Stimulated activated CD8-positive, alpha-beta memory T cell treated with anti-CD3 and anti-CD28 coated beads, Interleukin-2, amount 100 ng/mL, for 48 hours (primary cell): Measurements from ENCODE around the gene CHST13.
"Not testable (repeated sequence)": the region's sequence is repeated elsewhere in the genome, so short reads cannot be mapped to it uniquely, and the experiment has no call there.

Source experiments
- DNase-seq, 2 donors: peaks; one replicate each; pipeline ENCODE4 v3.0.0-alpha.2; 2020; ENCODE audit warnings: low read depth in 2 of 2

Gene CHST13

DNA sequence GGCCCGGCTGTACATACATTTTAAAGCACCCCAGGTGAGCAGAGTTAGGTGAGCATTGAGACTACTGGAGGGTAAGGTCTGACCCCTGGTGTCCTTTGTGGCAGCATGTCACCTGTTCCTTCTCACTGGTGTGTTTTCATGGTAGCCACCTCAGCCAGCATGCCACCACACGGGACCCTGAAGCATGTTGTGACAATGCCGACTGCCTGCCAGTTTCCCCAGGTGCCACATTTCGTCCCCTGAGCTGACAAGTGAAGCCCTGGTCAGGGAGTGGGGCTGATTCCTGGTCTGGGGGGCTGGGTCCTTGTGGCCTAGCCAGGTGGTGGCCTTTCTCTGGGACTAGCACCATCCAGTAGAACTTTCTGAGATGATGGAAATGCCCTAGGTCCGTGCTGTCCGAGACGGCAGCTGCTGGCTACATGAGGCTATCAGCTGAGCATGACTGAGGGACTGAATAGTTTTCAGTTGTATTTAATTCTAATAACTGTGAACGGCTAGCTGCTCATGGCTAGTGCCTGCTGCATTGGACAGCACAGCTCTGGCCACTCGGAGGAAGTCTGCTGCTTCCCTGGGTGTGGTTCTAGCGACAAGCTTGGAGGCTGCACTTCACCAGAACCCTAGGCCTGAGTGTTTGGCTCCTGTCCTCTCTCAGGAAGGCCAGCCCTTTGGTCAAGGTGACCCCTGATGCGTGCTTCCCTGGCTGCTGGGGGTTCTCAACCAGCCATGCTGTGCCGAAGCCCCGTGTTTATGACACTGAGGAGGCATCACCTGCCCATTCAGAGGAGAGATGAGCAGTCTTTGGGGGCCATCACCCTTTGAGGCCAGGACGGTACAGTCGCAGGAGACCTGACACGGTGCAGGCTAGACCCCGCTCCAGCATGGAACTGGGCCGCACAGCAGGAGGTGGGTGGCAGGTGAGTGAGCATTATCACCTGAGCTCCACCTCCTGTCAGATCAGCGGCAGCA is 30.9 kb downstream of the CHST13 start:
- no peak for DNase-seq

DNA sequence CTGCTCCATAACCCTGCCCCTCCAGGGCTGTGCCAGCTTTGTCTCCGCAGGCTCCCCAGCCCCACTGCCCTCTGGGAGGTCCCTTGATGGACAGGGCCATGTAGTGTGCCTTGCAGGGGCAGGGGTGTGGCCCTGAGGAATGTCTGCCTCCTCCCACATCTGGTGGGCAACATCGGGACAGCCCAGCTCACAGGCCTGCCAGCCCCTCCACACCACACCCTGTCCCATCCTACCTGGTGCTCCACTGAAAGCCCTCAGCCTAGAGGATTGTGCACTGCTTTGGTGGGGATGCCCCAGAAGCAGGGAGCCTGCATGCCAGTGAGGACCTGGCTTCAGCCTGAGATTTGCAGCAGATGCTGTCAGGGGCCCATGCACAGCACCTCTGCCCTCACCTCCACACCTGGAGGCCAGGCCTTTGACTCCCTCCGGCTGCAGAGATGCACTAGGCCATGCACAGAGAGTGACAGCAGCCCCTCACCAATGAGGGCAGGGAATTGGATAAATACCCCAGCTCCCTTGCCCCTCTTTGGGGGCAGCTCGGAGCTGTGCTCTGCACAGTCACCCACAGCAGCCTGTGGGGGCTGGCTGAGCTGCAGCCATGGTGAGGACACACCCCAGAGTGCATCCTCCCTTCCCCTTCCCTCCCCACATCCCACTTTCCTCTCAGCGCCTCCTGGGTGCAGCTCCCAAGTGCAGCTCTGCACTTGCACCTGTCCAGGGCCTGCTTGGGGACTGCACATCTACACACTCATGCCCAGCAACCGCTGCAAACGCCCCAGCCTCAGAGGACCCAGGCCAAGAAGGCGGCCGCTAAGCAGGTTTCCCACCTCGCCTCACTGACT is 32.1 kb downstream of the CHST13 start:
- DNase-seq, result no peak

DNA sequence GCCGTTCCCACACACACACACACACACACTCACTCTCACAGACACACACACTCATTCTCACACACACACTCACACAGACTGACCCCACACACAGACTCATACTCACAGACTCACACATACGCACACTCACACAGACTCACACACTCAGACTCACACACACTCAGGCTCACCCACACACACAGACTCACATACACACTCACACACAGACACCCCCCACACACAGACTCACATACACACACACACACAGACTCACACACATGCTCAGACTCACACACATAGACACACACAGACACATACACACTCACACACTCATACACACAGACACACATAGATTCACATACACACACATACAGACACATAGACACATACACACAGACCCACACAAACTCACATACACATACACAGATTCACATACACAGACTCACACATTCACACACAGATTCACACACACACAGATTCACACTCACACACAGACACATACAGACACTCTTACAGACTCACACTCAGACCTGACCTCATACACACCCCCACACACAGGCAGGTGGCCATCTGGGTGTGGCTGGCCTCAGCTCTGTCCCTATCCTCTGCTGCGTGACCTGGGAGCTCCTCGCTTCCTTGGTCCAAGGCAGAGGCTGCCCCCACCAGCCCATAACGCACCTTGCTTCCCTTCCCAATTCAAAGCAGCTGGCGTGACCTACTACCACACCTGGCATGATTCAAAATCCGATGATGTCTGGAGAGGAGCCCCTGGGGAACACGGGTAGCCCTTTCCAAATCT is 32.9 kb downstream of the CHST13 start:
- no peak for DNase-seq

DNA sequence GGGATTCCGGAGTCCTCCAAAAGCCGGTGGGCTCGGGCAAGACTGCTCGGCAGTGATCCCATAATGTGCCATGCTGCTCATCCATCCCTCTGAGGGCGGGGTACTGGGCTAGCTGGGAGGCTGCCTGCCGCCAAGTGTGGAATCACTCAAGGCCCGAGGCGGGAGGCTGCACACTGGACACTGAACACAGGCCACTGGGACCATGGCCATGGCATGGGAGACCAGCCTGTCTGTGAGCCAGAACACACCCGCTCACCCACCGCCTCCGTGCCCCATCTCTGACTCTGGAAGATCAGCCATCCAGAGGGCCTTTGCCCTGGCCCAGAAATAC is 33.4 kb downstream of the CHST13 start:
- no peak for DNase-seq

DNA sequence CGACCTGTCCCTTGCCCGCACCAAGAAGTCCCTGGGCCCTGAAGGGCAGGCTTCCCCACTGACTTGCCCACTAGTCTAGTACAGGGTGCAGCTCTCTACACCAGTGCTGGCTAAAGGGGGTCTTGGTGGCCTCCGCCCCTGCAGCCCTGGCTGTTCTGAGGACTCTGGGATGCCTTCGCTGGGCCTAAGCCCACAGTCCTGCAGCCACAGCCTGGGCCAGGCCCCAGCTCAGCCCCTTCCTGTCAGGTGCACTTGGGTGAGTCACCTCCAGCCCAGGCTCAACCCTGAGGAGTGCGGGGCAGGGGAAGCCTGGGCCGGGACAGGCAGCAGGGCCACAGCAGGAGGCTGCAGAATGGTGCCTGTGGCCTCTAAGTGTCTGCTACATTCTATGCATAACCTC is 33.8 kb downstream of the CHST13 start:
- no peak for DNase-seq

DNA sequence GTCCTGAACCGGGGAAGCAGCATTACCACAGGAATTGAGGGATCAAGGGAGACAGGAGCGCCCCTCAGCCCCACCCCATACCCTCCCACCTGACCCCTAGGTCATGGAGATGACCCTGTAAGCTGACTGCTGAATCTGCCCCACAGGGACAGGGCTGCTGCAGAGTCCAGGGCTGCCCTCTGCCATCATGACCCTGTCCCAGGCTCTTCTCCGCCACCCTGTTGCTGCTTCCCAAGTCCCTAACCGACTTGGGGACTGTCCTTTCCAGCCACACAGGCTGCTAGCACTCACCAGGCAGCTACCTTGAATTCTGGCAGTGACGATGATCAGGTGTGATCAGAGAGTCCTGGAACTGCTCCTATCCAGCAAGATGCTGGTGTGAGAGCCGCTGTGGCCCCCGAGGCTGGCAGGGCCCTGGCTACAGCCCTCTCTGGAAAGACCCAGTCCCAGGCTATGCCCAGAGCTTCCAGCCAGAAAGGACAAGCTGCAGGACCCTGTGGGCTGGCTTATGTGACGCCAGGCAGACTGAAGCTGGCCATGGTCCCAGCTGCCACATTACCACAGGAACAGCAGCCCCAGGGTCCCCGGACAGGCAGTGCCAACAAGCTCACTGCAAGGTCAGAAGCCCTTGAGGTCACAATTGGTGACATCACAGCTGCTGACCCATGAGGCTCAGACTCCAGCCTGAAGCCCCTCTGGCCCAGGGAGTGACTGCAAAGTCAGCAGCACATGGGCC is 34.5 kb downstream of the CHST13 start, which contains the start of gene C3orf22:
Gene C3orf22 (minus strand): TSS at position 597 of the 736 bp plus-strand sequence. CDS start 5,542 bp downstream, outside the sequence.
- no peak for DNase-seq

DNA sequence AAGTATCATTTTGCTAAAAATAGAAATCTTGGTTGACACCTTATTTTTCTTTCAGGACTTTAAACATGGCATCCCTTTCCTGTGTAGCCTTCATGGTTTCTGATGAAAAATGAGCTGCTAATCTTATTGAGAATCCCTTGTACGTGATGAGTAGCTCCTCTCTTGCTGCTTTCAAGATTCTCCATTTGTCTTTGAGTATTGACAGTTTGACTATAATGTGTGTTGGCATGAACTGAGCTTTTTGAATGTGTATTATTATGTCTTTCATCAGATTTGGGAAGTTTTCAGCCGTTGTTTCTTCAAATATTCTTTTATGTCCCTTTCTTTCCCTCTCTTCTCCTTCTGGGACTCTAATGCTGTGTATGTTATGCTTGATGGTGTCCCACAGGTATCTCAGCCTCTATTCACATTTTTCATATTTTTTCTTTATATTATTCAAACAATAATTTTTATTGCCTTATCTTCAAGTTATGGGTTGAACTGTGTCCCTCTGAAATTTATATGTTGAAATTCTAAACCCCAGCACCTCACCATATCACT is 38.9 kb downstream of the CHST13 start:
- DNase-seq, result no peak

DNA sequence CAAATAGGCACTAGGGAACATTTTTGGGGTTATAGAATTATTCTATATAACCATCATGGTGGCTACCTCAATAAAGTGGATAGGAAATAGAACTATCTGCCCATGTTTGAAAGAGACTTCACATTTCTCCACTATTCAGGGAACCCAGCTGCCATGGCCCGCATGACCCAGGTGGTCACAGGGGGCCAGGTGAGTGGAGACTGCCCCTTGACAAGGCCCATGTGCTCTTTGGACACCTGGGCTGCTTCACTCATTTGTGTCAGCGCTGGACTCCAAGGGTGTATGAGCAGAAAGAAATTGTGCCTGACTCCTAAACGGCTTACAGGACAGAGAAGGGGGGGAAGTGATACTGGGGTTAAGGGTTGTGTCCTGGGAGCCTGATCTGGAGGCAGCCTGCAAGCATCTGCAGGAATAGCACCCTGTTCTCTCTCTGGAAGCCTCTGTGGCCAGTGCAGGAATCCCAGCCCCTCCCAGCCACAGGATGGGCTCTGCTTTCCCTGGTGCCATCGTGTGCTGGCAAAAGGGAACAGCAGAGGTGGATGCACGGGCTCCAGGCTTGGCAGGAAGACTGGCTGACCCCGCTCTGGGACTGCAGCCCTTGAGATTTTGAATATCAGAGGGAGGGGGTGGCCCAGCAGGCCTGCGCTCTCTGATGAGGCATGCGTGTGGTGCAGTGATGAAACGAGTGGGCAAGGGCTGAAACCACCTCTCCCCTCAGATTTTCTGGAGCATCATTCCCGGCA is 43.9 kb downstream of the CHST13 start:
- DNase-seq, result no peak

DNA sequence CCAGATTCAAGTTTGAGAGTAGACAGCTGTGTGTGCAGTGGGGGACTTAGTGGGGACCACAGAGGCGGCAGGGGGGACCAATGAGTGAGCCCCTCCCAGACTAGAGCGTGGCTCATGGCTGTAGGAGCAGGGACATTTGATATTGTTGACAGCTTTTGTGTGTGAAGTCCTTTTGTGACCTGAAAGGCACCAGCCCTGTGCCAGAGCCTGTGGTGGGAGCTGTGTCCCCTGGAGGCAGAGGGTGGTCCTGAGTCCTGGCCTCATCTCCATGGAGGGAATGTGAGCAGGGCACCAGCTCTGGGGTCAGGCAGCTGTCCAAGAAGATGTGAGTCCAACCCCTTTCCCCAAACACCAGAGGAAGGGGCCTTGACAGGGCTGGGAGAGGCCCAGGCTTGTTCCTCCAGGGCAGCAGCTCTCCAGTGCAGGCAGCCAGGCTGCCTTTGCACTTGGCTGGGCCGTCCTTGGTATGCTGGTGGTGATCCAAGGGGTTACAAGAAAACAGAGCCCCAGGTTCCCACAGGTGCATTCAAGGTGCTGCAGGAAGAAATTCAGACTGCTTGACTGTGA is 44.9 kb downstream of the CHST13 start:
- no peak for DNase-seq

DNA sequence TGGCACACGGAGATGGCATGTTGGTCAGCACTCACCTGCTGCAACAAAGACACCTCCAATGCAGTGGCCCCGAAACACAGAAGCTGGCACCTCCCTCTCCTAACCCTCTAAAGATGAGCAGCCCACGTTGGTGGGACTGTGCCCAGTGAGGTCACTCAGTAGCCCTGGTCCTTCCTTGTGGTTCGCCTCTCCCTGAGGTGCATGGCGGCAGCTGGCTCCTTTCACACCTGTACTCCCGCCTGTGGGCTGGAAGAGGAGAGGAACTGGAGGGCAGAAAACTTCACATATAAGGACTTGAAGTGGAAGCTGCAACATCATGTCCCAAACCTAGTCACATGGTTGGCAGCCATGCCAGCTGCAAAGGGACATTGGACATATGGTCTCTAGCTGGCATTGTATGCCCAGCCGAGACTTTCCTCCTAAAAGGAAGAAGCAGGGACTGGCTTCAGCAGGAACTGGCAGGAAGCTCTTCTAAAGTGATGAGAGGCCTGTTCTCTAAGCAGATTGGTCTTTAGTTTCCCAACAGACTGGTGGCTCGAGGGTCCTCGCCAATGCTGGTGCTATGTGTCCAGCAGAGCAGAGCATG is 45.5 kb downstream of the CHST13 start:
- no peak for DNase-seq

DNA sequence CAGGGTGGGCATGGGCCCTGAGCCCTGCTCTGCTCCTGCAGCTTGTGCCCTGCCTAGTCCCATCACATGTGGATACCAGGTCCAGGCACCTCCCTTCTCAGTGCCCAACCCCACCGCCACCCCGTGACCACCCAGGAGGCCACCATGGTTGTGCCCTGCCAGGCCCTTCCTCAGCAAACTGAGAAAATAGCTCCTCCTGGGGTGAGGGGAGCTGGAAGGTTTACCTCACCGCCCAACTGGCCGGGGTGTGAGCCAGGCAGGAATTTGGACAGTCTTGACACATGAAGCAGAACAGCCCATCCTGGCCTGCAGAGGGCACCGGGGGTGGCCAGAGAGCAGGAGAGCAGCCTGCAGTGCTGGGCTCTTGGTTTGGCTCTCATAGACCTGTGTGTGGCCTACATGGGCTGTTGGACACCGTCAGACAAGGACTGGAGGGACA is 46.2 kb downstream of the CHST13 start:
- DNase-seq, result no peak

DNA sequence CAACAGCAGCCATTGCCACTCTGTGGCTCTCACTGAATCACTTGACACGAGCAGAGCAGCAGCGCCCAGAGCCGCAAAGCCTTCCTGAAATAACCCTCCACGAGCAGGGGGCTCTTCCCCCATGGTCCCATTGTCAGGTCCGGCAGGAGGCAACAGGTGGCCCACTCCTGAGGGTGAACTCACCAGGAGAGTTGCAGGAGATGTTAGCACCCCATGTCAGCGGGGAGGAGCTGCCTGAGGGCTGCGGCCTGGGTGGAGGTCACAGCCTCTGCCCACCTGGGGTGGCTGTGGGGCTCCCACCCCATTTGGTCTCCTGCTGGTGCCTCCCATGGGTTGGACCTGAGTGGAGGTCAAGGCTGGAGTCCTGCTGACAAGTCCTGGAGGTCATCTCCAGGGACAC is 47.1 kb downstream of the CHST13 start:
- DNase-seq, result no peak

DNA sequence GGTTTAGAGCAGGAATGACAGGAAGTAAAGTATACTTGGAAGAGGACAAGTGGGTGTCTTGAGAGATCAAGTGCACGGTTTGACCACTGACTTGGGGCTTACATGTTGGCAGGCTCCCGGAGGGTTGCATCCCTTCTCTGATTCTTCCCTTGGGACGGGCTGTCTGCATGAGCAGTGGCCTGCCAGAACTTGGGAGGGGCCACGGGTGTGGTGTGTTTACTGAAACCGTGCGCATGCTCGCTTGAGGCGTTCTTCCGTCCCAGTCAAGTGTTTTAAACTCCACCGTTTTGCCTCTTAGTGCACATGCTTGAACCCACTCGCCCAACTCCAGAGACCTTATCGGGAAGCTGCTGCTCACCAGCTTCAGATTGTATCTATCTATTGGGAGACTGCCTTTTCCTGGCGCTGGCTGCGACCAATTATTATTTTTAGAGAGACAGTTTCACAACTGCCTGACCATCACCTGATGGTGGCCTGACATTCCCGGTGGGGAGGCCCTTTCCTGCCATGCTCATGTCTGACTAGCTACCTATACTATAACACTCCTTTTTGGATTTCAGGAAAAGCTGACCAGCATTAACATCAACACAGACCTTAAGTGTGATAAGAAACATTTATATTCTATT is 49.6 kb downstream of the CHST13 start:
- no peak for DNase-seq

DNA sequence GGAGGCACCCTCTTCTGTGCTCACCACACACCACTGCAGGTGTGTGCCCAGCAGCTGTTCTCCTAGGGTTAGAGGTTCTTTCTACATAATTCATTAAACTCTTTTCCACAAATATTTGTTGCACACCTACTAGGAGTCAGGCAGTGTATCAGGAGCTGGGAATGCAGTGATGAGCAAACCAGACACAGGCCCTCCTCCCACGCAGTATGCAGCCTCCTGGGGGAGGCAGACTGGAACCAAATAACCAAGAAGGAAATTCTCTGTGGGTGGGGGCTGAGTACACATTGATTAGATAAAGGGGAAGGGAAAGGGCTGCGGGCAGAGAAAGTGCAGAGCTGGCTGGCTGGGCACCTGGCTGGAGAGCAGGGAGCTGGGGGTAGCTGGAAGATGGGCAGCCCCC is 53.3 kb downstream of the CHST13 start:
- DNase-seq, result no peak

DNA sequence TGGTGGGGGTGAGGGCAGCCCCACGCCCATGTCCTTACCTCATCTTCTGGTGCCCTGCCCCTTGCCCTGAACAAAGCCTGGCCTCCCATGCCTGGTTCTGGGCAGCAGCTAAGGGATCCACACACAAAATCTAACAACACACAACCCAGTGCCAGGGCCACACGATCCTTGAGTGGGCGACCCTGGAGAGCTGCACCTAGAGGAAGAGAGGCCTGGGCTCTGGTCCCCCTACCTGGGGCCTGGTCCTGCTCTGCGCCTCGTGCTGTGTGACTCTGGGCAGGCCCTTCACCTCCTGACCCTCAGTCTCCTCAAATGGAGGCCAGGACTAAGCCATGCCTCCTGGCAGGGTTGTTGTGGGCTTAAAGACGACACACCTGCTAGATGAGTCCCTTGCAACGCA is 54.7 kb downstream of the CHST13 start:
- DNase-seq, result no peak

DNA sequence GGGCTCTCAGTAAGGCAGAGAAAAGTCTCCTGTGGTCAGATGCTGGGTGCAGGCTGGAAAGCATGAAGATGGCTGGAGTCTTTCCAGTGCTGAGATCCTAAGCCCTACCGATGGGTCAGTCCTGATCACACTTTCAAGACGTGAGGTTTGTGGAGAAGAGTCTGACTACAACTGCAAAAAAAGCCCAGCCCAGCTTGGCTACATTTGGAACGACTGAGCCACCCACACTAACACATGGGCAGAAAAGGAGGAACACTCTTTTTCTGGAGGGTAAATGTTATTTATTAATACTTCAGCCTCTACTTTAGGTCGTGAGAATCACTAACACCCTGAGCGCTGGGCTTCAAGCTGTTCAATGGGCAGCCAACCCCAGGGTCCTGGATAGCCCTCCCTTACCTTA is 56.8 kb downstream of the CHST13 start:
- no peak for DNase-seq

DNA sequence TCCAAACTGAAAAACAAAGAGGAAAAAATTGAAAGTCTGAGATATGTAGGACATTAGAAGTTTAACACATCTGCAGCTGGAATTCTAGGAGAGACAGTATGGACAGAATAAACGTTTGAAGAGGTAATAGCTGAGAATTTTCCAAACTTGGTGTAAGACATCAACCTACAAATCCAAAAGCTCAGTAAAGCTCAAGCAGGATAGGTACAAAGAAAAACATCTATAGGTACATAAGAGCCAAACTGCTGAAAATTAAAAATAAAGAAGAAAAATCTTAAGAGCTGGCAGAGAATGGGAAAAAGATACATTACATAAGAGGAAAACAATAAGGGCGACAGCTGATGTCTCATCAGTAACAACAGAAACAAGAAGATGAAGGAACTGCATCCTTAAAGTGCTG is 57.6 kb downstream of the CHST13 start:
- DNase-seq, result no peak

DNA sequence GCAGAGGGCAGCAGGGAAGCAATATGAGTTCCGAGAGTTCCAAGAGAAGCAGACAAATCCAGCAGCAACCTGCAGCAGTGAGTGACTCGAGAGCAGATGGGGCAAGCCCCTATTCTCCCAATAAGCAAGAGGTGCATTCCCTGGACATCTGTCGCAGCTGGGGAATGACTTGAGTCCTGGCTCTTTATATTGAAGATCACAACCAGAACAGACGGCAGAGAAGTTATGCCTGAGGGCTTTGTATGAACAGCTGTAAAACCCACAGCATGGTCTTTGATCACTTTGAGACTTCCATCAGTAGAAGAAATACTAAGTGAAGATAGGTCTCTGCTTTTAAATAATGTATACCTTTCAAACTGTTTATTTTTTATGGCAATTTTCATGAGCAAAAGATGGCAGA is 58.4 kb downstream of the CHST13 start:
- DNase-seq, result no peak

DNA sequence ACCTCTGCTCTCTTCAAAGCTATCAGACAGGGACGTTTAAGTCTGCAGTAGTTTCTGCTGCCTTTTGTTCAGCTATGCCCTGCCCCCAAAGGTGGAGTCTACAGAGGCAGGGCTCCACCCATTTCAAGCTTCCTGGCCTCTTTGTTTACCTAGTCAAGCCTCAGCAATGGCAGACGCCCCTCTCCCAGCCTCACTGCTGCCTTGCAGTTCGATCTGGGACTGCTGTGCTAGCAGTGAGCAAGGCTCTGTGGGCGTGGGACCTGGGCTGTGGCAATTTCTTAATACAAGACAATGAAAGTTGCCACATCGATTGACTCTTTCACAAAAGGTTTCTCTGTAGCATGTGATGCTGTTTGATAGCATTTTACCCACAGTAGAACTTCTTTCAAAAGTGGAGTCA is 67.6 kb downstream of the CHST13 start:
- not testable (repeated sequence) for DNase-seq
